DOHH2 (cell line): Measurements from ENCODE around the gene IL1RAPL1.

ENCODE experiments used
- EZH2phosphoT487 ChIP-seq: fragments of 200-600 bp; sonication (generic); IDR thresholded peaks from 2 replicates; pipeline ENCODE4 v1.6.1; 2017; ENCODE audit warnings: borderline replicate concordance, mild to moderate bottlenecking, antibody characterized with exemption, low read length, moderate library complexity, mixed read lengths
- TF ChIP-seq, protein P1 (sequence below): fragments of 200-600 bp; sonication (generic); IDR thresholded peaks from one replicate; pipeline ENCODE4 v1.5.1; 2014; ENCODE audit warnings: antibody characterized with exemption, mild to moderate bottlenecking, low read depth, low read length; ENCODE audit not compliant: poor library complexity, severe bottlenecking

- TF ChIP-seq, protein P1, sequence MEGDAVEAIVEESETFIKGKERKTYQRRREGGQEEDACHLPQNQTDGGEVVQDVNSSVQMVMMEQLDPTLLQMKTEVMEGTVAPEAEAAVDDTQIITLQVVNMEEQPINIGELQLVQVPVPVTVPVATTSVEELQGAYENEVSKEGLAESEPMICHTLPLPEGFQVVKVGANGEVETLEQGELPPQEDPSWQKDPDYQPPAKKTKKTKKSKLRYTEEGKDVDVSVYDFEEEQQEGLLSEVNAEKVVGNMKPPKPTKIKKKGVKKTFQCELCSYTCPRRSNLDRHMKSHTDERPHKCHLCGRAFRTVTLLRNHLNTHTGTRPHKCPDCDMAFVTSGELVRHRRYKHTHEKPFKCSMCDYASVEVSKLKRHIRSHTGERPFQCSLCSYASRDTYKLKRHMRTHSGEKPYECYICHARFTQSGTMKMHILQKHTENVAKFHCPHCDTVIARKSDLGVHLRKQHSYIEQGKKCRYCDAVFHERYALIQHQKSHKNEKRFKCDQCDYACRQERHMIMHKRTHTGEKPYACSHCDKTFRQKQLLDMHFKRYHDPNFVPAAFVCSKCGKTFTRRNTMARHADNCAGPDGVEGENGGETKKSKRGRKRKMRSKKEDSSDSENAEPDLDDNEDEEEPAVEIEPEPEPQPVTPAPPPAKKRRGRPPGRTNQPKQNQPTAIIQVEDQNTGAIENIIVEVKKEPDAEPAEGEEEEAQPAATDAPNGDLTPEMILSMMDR, result no peak
- no peak for TF ChIP-seq EZH2phosphoT487
These were observed 866.1 kb downstream of the IL1RAPL1 start for GRCh38 chrX:29453333-29453732.
